Skin epidermis (tissue), 12 donors: ENCODE data around the gene BRME1.
"Not testable (repeated sequence)": the region's sequence is repeated elsewhere in the genome, so short reads cannot be mapped to it uniquely, and the experiment has no call there.

Experiments used
- H3K27ac ChIP-seq, 21 experiments: fragments of 200-600 bp; sonication (generic) in 11 of 21; one replicate each; pipeline ENCODE4 v1.5.0; 2020; ENCODE audit warnings: mild to moderate bottlenecking in 3 of 21, inconsistent platforms in 2 of 21, moderate library complexity in 2 of 21
- H3K4me3 ChIP-seq, 7 experiments: fragments of 200-600 bp; sonication (generic) in 2 of 7; one replicate each; pipeline ENCODE4 v1.5.0; 2020; ENCODE audit warnings: inconsistent platforms in 2 of 7, mild to moderate bottlenecking in 2 of 7, moderate library complexity in 1 of 7

The BRME1 gene

DNA sequence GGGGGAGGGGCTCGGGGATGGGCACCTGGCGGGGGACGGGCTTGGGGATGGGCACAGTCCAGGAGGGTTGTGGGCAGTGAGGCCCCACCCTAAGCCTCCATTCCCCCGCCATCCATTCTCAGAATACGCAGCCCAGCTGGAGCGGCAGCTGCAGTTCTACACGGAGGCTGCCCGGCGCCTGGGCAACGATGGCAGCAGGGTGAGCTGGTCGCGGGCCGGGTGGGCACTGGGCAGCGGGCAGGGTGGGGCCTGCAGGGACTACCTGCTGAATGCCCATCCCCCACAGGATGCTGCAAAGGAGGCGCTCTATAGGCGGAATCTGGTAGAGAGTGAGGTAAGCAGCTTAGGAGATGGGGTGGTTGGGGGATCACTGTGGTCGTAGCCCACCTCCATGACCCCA, 24.0 kb upstream of the BRME1 start:
- no peak overlapping the region for H3K4me3 ChIP-seq
- no peak overlapping the region for H3K27ac ChIP-seq

DNA sequence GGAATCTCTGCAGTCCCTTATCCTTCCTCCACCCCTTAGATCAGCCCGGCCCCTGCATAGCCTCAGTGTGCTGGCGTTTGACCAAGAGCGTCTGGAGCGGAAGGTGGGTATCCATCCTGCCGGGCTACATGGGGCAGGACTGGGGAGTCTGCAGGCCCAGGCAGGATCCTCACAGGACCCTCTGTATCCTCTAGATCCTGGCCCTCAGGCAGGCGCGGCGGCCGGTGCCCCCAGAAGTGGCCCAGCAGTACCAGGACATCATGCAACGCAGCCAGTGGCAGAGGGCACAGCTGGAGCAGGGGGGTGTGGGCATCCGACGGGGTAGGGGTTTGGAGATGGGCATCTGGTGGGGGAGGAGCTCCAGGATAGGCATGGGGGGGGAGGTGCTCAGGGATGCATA, 23.4 kb upstream of the BRME1 start:
- no peak overlapping the region for H3K4me3 ChIP-seq
- H3K27ac ChIP-seq = no peak overlapping the region

DNA sequence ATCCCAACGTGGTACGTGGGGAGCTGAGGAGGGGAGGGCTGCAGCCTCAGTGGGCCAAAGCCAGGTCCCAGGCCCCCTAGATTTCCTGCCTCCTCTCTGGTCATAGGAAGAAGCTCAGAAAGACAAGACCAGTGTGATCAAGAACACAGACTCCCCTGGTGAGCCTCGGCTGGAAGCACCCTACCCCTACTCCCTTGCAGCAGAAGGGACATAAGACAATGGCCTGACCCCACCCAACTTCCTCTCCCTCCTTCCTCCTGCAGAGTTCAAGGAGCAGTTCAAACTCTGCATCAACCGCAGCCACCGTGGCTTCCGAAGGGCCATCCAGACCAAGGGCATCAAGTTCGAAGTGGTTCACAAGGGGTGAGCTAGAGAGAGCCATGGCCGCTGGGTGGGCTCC, 20.8 kb upstream of the BRME1 start:
- Histone ChIP-seq H3K4me3 (no peak overlapping the region), H3K27ac (no peak overlapping the region)

DNA sequence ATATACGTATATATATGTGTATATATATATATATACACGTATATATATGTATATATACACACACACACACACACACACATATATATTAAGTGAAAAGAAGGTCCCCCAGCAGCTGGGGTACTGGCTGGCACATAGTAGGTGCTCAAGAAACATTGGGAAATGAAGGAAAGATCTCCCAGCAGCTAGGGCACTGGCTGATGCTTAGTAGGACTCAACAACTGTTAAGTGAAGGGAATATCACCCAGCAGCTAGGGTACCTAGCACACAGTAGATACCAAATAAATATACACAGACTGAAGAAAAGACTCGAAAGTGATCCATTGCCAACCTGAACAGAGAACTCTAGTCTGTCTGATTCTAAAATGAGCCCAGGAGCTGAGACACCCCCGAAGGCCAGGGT, 20.1 kb upstream of the BRME1 start:
- no peak overlapping the region for H3K27ac ChIP-seq
- no peak overlapping the region for H3K4me3 ChIP-seq

DNA sequence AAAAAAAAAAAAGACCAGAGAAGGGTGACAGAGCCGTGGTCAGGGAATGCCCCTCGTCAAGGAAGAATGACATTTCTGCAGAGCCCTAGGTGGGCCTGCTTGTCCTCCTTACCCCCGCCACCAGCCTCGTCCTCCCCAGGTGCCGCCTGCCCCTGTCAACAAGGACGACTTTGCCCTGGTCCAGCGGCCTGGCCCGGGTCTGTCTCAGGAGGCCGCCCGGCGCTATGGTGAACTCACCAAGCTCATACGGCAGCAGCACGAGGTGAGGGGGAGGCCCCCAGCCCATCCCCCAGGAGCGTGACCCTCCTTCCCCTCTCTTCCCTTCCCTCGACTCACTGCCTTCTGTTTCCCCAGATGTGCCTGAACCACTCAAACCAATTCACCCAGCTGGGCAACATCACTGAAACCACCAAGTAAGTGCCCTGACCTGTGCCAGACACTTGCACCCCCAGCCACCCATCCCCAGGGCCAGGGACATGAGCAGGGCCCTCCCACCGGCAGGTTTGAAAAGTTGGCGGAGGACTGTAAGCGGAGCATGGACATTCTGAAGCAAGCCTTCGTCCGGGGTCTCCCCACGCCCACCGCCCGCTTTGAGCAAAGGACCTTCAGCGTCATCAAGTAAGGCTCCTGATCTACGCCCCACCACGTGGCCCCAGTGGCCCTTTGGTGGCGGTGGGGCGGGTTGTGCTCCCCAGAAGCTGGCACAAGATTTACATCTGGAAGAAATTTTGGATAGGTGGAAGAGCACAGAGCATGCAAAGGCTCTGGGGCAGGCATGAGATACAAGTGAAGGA, 17.5 kb upstream of the BRME1 start:
- Histone ChIP-seq H3K4me3 (no peak overlapping the region), H3K27ac (no peak overlapping the region)

DNA sequence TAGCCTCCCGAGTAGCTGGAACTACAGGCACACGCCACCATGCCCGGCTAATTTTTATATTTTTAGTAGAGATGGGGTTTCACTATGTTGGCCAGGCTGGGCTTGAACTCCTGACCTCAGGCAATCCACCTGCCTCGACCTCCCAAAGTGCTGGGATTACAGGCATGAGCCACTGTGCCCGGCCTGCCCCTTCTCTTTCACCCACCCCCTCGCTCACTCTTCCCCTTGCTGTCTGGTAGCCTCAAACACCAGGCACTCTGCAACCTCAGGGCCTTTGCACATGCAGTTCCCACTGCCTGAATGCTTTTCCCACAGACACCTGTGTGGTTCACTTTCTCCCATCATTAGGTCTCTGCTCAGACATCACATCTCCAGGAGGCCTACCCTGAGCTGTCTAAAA, 16.2 kb upstream of the BRME1 start:
- not testable (repeated sequence) for H3K4me3 ChIP-seq, H3K27ac ChIP-seq

DNA sequence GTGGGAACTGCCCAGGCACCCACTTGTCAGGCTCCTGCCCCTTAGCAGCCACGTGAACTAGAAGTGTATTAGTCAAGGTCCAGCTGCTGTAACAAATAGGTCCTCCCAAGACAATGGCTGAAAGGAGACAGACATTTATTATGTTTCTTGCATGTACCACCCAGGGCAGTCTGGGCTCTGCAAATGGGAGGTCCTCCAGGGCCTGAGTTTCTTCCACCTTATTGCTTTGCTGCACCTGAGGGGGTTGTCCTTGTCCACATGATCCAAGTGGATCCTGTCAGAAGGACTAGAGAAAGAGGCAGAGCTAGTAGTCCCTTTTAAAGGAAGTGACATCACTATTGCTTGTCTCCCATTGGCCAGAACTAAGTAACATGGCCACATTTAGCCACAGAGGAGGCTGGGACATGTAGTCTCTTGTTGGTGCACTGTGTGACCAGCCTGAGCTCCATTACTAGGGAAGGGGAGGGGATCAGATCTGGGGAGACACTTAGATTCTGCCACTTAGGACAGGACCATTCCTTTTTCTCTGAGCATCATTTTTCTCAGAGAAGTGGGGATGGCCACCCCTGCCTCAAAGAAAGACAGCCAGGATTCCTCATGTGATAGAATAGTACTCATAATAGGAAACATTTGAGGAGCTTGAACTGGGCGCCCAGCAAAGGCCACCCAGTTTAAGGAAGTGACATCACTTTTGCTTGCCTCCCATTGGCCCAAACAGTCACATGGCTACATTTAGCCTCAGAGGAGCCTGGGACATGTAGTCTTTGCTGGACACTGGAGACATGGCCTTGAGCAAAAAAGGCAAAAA, 15.2 kb upstream of the BRME1 start:
- Histone ChIP-seq H3K4me3 (no peak overlapping the region), H3K27ac (no peak overlapping the region)

DNA sequence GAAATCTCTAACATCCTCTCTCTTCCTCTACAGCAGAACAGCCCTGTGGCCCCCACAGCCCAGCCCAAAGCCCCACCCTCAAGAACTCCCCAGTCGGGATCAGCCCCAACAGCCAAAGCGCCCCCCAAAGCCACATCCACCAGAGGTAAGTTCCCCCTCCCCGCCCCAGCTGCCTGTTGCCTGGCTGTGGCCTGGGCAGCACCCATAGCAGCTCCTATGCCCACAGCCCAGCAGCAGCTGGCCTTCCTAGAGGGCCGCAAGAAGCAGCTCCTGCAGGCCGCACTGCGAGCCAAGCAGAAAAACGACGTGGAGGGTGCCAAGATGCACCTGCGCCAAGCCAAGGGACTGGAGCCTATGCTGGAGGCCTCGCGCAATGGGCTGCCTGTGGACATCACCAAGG, 14.6 kb upstream of the BRME1 start:
- no peak overlapping the region for H3K4me3 ChIP-seq
- H3K27ac ChIP-seq = no peak overlapping the region

DNA sequence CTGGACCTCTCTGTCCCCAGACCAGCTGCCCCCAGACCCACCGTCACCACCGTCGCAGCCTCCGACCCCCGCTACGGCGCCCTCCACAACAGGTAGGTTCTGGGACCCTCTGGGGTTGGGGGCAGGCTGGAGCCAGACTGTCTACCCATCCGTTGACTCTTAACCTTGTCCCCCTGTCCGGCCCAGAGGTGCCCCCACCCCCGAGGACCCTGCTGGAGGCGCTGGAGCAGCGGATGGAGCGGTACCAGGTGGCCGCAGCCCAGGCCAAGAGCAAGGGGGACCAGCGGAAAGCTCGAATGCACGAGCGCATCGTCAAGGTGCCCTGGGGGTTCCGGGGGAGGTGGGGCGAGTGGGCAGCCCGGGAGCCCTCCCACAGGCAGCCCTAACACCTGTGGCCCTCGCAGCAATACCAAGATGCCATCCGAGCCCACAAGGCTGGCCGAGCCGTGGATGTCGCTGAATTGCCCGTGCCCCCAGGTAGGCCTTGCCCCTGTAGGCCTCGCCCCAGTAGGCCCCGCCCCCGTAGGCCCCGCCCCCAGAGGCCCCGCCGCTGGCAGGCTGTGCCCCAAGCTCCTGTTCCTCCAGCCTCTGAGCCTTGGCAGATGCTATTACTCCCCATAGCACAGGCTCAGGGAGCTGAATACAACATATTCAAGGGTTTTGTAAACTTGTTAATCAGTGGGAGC, 13.0 kb upstream of the BRME1 start:
- Histone ChIP-seq H3K4me3 (no peak overlapping the region), H3K27ac (peak overlapping the region in 1 of 21 experiments; percentile 1)

DNA sequence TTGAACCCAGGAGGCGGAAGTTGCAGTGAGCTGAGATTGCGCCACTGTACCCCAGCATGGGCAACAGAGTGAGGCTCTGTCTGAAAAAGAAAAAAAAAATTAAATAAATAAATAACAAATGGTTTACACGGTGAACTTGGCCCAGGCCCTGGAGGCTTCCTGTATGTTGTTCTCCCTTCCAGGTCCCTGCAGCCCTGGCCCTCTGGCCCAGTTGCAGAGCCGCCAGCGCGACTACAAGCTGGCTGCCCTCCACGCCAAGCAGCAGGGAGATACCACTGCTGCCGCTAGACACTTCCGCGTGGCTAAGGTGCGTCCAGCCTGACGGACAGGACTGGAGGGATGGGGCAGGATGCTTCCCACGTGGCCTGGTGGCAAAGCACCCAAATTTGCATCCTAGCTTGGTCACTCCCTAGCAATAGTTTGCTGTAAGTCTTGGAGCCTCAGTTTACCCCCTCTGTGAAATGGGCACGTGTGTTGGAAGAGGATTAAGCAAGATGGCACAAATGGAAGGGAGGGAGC, 12.0 kb upstream of the BRME1 start:
- Histone ChIP-seq H3K4me3 (no peak overlapping the region), H3K27ac (peak overlapping the region in 1 of 21 experiments; percentile 1)

DNA sequence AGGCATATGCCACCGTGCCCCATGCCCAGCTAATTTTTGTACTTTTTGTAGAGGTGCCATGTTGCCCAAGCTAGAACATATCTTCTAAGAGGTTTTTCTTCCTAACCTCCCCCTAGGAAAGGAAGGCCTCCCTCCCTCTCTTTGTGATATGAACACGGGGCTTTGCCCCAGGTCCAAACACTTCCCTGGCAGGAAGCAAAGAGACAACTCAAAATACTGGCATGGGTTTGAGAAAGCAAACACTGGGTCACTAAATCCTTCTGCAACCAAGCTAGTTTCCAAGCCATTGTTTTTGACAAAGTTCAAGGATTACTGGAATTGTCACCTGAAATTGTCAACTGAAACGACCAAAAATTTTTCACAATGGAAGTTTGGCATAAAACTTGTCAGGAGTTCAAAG, 8.9 kb upstream of the BRME1 start:
- H3K27ac ChIP-seq = no peak overlapping the region
- H3K4me3 ChIP-seq = no peak overlapping the region

DNA sequence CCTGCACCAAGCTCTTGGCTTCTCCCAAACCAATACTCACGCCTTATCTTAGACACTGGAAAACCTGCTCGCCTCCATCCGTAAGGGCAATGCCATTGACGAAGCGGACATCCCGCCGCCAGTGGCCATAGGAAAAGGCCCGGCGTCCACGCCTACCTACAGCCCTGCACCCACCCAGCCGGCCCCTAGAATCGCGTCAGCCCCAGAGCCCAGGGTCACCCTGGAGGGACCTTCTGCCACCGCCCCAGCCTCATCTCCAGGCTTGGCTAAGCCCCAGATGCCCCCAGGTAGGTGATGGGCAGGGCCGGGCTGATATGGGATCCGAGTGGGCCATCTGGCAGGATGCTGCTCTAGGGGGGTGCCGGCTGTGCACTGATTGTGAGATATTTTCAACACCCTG, 7.4 kb upstream of the BRME1 start:
- Histone ChIP-seq H3K4me3 (no peak overlapping the region), H3K27ac (no peak overlapping the region)

DNA sequence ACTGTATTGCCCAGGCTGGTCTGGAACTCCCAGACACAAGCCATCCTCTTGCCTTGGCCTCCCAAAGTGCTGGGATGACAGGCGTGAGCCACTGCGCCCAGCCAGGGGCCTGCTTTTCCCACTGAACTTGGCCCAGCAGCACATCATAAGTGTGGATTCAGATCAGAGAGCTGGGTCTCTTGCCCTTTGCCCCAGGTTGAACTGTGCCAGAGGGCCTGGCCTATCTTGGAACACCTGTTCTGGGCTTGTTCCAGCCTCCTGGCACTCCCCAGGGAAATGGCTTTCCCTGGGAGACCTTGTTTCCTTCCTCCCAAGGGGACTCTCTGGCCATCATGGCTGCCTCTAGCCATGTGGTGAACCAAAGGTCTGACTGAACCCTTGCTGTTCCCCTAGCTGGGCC, 3.5 kb upstream of the BRME1 start:
- Histone ChIP-seq H3K4me3 (no peak overlapping the region), H3K27ac (no peak overlapping the region)

DNA sequence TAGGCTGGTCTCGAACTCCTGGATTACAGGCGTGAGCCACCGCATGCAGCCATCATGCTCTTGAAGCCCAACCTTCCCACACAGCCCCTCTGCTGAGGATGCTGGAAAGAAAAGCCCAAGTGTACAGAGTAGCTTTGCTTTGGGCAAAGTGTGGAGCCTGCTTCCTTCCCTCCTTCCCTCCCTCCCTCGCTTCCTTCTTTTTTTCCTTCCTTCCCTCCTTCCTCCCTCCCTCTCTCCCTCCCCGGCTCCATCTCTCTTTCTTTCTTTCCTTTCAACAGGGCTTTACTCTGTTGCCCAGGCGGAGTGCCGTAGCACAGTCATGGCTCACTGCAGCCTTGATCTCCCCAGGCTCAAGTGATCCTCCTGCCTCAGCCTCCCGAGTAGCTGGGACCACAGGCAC, 2.8 kb upstream of the BRME1 start:
- no peak overlapping the region for H3K27ac ChIP-seq
- no peak overlapping the region for H3K4me3 ChIP-seq

DNA sequence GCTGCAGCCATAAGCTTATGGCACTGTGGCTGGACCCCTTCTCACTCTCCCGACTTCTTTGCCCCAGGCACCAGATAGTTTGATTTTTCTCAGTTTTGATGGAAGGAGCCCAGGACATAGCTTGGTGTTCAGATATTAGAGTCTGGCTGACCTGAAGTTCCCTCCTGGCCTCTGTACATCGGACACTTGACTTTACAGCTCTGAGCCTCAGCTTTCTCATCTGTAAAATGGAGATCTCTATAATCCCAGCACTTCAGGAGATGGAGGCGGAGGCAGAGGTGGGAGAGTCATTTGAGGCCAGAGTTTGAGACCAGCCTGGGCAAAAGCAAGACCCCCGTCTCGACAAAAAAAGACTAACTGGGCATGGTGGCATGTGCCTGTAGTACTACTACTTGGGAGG, 993 bp upstream of the BRME1 start:
- Histone ChIP-seq H3K27ac (peak overlapping the region in 12 of 21 experiments; percentile 81 to 95 (median 94)), H3K4me3 (peak overlapping the region; percentile 59 to 98 (median 84))

DNA sequence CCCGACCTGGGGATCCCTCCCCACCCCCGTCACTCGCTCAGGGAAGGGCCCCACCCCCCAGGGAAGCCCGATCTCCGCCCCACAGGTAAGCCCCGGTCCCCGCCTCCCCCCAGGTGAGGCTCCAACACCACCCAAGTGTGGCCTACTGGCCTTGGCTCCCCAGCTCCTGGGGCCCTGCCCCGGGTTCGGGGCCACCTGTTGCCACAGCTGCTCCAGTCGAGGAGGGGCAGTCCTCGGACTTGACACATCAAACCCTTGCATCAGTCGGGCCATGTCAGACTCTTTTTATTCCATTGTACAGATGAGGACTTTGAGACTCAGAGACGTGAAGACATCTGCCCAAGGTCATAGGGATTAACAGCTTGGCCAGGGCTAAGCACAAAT, 596 bp upstream of the BRME1 start:
- Histone ChIP-seq H3K27ac (peak overlapping the region; percentile 51 to 95 (median 90)), H3K4me3 (peak overlapping the region; percentile 59 to 98 (median 84))

DNA sequence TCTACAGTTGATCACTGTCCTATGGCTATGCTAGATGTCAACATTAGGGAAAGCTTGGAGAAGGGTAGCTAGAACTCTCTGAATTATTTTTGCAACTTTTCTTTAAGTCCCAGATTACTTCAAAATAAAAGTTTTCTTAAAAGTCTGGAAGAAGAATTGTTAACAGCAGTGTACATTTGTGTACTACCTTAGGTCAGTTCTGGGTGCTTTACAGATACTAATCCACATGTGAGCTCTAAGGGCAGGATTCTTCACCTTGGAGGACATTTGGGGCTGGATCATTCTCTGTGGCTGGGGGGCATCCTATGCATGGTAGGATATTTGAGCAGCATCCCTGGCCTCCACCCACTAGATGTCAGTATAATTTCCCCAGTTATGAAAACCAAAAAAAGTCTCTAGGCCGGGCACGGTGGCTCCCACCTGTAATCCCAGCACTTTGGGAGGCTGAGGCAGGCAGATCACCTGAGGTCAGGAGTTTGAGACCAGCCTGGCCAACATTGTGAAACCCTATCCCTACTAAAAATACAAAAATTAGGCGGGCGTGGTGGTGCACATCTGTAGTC, 2.8 kb downstream of the BRME1 start:
- Histone ChIP-seq H3K4me3 (no peak overlapping the region), H3K27ac (no peak overlapping the region)

DNA sequence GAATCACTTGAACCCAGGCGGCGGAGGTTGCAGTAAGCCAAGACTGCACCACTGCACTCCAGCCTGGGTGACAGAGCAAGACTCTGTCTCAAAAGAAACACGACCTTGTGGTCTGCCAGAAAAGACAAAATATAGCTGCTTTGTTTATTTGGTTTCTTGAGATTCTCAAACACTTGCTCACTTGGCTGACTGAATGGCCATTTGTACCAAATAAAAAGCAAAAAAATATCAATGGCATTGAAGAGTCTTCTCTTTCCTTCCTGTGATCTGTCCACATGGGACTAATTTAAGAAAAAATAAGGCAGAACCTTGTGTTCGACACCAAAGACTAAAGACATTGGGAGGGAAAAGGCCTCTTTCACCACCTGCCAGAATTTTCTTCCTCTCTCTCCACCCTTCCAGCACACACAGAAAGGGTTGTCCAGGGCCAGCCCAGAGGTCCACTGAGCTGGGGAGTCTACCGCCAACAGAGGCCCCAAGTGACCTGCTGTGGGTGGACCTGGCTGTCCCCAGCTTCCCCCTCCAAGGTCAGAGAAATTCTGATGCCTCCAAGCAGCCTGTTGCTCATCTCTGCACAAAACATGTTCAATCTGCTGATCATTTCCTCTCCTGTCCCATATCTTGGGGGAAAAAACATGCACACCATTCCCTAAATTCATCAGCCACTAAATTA, 5.9 kb downstream of the BRME1 start:
- Histone ChIP-seq H3K4me3 (no peak overlapping the region), H3K27ac (no peak overlapping the region)

DNA sequence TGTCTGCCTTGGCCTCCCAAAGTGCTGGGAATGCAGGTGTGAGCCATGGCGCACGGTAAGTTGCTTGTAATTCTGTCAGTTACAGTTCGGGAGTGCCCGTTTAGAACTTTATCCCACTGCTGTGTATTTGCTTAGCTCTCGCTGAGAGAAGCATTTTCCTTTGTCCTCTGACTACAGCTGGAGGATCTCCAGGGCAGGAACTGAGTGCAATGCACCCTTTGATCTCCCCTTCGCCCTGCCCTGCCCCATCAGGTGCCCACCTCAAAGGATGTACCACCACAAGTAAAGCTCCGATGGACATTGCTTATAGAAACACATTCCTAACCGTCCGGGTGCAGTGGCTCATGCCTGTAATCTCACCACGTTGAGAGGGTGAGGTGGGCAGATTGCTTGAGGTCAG, 6.5 kb downstream of the BRME1 start:
- no peak overlapping the region for H3K4me3 ChIP-seq
- H3K27ac ChIP-seq = no peak overlapping the region

DNA sequence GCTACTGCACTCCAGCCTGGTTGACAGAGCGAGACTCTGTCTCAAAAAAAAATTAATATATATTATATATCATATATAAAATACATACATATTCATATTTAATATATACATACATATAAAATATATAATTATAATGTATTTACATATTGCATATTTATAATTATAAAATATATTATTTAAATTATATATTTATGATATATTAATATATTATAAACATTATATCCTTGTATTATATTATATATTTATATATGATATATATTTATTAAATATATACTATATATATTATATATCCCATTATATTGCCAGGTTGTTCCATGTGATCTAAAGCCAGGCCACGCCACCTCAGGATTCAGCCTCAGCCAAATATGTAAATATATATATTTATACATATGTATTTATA, 9.7 kb downstream of the BRME1 start:
- no peak overlapping the region for H3K4me3 ChIP-seq
- H3K27ac ChIP-seq = no peak overlapping the region
